AG09319 (cell line): ENCODE measurements around the gene GRIK1.

ENCODE experiments used
- DNase-seq: peaks from one replicate; pipeline ENCODE4 v3.0.0-alpha.2; 2010; ENCODE audit warnings: low read depth; ENCODE audit errors: extremely low read depth
- CTCF ChIP-seq: IDR thresholded peaks from 2 replicates; pipeline ENCODE4 v1.5.1; 2011; ENCODE audit warnings: low read depth, mild to moderate bottlenecking, inconsistent platforms, low read length, moderate library complexity

GRIK1 gene

GRCh38 chr21:29673096-29673610 is 266.6 kb downstream of the GRIK1 start:
- DNase-seq, result no peak

GRCh38 chr21:29671728-29672127 is 268.1 kb downstream of the GRIK1 start:
- DNase-seq, result no peak
- no peak for TF ChIP-seq CTCF

More at GRCh38 chr21:29673096-29673610, 266.6 kb downstream of the GRIK1 start:
- TF ChIP-seq CTCF, result no peak

GRCh38 chr21:29670228-29670627 is 269.6 kb downstream of the GRIK1 start:
- DNase-seq, result no peak

GRCh38 chr21:29669416-29669815 is 270.4 kb downstream of the GRIK1 start:
- no peak for TF ChIP-seq CTCF
- DNase-seq, result no peak

More at GRCh38 chr21:29670228-29670627, 269.6 kb downstream of the GRIK1 start:
- no peak for TF ChIP-seq CTCF

- no peak for TF ChIP-seq CTCF
- no peak for DNase-seq
Observed at GRCh38 chr21:29667651-29668050, 272.1 kb downstream of the GRIK1 start.

- no peak for DNase-seq
- no peak for TF ChIP-seq CTCF
Observed at GRCh38 chr21:29664615-29665014, 275.2 kb downstream of the GRIK1 start.

- TF ChIP-seq CTCF, result no peak
Observed at GRCh38 chr21:29661672-29662442, 277.9 kb downstream of the GRIK1 start.

More at GRCh38 chr21:29661672-29662442, 277.9 kb downstream of the GRIK1 start:
- no peak for DNase-seq
